COLO668 (cell line): ENCODE measurements around the gene PRR20G.
"Not testable (repeated sequence)": the region's sequence is repeated elsewhere in the genome, so short reads cannot be mapped to it uniquely, and the experiment has no call there.

Experiments used
- DNase-seq: peaks from one replicate; lab custom pipeline; 2025; ENCODE audit not compliant: unreplicated experiment; lab: John Stamatoyannopoulos, UW

The PRR20G gene

DNA sequence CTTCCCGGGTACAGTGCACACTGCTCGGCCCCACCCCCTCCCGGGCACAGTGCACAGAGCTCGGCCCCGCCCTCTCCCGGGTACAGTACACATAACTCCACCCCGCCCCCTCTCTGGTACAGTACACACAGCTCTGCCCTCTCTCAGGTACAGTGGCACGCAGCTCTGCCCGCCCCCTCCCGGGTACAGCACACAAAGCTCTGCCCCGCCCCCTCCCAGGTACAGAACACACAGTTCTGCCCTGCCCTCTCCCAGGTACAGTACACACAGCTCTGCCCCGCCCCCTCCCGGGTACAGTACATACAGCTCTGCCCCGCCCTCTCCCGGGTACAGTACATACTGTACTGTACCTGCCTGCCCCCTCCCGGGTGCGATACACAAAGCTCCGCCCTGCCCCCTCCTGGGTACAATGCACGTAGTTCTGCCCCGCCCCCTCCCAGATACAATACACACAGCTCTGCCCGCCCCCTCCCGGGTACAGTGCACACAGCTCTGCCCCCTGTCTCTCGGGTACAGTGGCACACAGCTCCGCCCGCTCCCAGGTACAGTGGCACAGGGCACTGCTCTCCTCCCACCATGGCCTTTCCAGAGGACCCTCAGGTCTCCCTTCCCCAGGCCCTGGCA lies 16.4 kb upstream of the PRR20G start:
- peak; percentile 93 for DNase-seq

DNA sequence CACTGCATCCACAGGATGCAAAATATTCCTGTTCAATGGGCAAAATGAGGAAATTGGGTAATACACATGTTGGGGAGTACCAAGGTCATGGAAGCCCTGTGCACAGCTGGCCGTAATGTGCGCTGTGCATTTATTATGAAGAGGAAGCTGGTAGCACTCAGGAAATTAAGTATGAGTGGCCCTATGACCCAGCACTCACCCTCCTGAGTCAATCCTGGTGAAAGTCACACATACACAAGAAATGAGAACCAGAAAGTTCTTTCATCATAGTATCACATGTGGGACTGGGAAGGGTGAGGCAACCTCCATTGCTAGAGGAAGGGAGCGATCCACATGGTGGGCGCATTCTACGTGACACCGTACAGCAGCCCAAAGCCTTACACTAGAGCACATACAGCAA lies 11.4 kb upstream of the PRR20G start:
- DNase-seq, result no peak

DNA sequence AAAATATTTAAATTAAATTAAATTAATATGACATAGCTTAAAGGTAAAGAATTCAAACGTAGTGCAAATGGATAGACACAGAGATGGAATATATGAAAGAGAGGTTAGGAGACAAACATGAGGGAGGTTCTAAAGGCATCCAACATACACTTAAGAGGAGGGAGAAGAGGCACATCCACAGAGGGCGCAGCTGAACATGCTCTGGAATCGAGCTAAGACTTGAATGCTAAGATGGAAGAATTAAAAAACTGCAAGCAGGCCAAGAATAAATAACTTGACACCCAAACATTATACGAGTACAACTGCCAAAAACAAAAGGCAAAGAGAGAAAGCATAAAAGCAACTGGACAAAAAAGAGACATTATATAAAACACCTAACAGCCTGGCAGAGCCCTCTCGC lies 9.1 kb upstream of the PRR20G start:
- no peak for DNase-seq

DNA sequence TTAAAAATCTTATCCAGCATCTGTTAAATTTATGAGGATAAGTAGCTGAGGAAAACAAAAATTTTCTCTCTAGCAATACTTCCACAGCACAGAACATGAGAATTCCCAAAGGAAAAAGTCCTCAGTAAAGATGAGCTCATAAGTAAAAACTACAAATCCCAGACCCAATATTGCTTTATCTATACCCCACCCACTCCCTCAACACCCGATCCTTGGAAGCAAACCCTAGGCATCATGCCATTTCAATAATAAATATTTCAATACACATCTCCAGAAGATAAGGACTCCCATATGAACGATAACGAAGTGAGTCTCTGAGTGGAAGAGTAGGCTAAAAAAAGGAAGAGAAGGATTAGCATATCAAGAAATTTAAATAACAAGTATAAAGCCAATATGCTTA lies 8.3 kb upstream of the PRR20G start:
- no peak for DNase-seq

DNA sequence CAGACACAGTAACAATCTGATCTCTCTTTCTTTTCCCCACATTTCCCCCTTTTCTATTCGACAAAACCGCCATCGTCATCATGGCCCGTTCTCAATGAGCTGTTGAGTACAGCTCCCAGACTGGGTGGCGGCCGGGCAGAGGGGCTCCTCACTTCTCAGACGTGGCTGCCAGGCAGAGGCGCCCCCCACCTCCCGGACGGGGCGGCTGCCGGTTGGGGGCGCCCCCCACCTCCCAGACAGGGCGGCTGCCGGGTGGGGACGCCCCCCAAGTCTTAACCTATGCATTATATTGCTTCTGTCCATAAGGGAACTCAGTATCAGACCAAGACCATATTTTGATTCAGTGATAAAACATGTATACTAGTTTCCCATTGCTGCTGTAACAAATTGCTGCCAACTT lies 5.8 kb upstream of the PRR20G start:
- not testable (repeated sequence) for DNase-seq

DNA sequence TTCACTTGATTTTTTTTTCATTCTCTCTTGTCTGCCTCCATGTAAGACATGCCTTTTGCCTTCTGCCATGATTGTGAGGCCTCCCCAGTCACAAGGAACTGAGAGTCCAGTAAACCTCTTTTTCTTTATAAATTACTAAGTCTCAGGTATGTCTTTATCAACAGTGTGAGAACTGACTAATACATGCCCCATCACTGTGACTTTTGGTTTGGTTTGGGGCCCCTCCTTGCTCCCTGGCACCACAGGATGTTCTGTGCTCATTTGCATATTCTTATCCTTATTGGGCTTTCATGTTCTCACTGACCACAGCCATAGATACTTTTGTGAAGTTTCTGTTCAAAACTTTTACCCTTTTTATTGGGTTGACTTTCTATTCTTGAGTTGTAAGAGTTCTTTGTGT lies 3.8 kb upstream of the PRR20G start:
- no peak for DNase-seq

DNA sequence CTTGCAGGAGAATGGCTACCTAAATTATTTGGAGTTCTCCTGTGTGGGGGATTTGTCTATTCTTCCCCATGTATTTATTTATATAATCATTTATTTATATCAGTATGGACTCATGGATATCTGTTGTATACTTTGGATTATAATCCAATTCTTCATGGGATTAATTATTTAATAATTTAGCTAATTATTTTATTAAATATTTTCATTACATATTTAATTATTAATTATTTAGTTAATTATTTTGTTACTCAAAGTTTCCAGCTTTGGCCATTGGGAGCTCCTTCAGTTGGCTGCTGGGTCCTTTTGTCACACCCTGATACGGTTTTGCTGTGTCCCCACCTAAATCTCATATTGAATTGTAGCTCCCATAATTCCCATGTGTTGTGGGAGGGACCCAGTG lies 3.3 kb upstream of the PRR20G start:
- DNase-seq, result no peak

DNA sequence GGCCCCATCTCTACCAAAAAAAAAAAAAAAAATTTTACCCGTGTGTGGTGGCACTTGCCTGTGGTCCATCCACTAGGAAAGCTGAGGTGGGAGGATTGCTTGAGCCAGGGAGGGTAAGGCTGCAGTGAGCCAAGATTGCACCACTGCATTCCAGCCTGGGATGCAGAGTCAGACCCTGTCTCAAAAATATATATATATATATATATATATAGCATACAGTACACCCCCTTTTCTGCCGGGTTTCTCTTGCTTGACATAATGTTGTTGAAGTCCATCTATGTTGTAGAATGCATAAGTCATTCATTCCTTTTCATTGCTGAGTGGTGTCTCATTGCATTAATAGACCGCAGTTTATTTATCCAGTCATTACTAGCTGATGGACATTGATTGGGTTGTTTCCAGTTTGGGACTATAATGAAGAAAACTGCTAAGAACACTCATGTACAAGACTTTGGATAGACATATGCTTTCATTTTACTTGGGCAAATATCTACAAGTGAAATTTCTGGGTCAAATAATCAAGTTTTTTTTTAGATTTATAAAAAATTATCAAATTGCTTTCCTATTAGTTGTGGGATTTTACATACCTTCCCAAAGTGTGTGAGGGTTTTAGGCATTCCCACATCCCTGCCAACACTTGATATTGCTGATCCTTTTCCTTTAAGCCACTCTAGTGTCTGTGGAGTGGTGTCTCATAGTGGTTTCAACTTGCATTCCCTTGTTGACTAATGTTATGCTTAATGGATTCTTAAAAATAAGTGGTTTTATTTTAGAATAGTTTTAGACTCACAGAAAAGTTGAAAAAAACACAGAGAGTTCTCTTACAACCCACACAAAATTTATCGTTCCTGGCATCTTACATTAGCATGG lies 2.1 kb upstream of the PRR20G start:
- DNase-seq, result no peak

DNA sequence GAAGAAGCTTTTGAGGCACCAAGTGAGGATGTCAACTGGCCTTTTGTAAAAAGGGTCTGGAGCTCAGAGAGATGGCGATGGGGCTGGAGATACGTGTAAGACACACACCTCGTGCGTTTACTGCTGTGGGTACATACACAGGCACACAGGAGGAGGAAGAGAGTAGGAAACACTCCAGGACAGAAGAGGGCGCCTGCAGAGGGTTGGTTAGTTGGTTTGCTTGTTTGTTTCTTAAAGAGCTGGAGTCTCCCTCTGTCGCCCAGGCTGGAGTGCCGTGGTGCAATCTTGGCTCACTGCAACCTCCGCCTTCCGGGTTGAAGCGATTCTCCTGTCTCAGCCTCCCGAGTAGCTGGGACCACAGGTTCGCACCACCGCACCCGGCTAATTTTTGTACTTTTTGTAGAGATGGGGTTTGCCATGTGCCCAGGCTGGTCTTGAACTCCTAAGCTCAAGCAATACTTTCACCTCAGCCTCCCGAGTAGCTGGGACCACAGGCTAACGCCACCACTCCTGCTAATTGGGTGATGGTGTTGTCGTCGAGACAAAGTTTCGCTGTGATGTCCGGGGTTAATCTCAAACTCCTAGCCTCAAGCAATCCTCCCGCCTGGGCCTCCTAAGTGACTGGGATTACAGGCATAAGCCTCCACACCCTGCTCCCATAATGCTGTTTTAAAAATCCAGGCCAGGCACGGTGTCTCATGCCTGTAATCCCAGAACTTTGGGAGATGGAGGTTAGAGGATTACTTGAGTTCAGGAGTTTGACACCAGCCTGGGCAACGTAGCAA lies 1.3 kb upstream of the PRR20G start:
- DNase-seq, result no peak

DNA sequence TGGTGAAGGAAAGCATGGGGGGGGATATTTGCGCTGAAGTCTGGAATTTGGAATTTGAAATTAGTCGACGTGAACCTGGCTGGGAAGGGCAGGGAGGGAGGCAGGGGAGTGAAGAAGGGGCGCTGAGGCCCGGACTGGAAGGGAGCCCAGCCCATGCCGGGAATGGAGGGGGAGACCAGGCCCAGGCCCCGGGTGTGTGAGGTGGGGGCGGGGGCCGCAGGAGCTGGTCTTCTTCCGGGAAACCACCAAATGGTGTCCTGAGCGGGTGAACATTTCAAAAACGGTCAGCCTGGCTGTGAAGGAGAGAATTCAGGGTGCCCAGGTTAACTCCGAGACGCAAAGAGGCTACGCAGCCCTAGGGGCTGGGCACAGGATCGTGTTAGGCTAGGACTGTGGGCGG lies 497 bp upstream of the PRR20G start:
- DNase-seq, result no peak

DNA sequence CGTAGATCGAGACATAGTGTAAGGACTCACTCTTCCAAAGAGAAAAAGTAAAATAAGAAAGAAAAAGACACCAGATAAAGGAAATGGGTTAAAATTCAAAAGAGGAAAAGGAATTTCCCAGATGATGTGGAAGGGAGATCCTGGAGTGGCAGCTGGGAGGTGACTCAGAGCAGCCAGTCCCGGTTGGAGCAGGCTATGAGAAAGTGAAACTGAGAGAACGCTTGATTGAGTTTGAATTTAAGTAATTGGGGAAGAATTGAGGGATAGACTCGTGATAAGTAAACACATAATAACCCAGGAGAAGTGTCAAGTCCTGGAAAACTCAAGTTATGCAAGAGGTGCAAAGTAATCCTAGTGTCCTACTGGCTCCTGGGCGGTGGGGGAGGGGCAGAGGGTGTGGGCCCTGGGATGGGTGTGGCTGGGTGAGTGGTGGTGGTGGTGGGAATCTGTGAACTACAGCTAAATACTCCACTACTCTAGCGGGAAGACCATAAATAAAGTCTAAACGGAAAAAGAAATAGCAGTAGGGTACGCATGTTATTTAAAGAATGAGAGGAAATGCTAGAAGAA lies 1.2 kb downstream of the PRR20G start:
- no peak for DNase-seq

DNA sequence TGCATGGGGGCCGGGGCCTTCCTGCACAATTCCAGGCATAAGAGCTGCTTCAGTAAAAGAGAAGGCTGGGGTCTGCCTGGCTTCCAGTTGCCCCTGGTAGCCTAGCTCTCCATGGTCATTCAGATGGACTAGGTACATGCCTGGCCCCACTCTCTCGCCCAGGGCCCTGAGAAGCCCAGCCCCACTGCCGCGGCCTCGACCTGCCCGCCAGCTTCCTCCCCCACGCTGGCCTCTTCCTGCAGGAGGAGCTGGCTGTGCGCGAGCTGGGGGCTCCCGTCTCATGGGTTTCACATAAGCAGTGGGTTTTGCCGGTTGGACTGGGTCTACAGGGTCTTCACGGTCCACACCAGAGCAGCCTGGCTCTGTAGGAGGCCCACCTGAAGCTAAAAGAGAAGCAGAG lies 3.6 kb downstream of the PRR20G start:
- no peak for DNase-seq

DNA sequence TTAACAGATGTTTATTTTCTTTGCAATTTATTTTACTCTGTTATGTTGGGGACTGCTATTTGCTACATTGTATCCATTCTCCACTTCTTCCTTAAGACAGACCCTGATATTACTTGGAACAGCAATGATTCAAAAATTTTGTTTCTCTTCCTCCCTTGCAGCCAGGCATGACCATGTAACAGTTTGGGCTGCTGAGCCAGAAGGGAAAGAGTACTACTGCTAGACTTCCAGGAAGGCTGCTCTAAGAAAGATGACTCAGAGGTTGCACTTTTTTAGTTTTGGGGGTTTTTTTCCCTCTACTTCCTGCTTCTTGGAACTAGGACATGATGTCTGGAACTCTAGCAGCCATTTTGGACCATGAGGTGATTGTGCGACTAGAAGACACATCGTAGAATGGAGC lies 10.3 kb downstream of the PRR20G start:
- no peak for DNase-seq

DNA sequence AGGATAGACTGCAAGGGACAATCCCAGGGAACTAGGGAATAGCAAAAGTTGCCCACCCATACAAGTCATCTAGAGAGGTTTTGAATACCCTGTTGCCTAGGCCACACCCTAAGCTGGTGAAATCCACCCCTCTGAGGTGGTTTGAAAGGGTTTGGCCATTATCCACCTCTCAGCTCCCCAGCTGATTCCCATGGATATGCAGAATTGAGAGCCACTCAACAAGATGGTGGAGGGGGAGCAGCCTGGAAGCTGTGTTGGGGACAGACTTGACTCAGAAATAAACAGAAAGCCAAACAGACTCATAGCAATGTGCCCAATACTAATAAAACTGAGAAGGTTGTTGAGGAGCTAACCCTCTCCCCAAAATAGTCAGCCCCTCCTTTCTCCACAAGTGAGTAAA lies 10.9 kb downstream of the PRR20G start:
- DNase-seq, result no peak

DNA sequence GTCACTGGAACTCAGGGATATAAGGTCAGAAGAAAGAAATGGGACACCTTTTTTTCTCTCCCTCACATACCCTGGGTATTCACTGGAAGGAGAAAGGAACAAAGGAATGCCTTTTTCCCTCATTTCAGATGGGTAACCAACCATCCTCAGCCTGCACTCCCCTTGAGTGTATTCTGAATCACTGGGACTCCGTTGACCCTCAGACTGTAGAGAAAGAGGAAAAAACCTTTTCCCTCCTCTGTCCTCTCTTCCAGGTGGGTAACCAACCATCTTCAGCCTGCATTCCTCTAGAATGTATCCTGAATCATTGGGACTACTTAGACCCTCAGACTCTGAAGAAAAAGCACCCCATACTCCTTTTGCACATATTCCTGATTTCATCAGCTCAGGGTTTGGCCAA lies 11.4 kb downstream of the PRR20G start:
- no peak for DNase-seq

DNA sequence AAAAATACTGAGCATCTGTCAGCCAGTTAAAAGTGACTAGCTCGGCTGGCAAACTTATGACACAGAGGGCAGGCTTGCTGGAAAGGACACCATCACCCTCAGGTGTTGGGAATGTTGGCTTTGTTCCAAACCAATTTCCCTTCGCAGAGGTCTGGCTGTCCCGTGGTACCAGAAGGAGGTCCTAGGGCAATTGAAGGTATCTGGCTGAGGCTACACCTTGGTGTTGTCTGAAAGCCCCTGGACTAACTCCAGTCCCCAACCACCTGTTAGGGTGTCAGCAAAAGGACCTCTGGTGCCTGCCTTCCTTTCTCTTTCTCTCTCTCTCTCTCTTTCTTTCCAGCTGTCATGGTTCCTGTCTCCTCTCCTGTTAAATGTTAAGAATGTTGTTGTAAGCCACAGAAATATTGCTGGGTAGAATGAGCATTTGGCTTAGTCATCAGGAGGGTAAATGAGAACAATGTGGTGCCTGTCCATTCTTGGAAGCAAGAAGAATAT lies 12.5 kb downstream of the PRR20G start:
- DNase-seq, result no peak

DNA sequence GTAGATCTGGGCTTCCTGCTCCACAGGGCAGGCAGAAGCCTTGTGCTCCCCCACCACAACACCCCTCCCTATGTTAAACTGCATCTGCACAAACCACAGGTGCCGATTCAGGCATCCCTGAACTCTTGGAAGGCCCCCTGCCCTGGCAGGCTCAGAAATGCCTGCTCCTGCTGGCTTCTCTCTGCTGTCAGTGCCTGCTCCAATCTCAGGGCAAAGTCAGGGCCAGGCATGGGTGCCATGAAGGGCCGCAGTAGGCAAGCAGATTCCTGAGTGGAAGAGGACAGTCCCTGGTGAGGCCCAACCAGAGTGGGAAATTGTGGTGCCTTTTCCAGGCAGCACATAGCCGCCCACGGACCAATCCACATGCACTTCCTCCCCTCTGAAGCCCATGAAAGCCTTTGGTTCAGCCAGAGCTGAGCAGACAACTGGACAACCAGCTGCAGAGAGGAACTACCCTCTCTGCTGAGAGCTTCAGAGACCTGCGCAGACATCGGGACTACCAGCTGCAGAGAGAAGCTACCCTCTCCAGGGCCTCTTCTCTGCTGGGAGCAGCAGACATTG lies 13.6 kb downstream of the PRR20G start:
- no peak for DNase-seq

DNA sequence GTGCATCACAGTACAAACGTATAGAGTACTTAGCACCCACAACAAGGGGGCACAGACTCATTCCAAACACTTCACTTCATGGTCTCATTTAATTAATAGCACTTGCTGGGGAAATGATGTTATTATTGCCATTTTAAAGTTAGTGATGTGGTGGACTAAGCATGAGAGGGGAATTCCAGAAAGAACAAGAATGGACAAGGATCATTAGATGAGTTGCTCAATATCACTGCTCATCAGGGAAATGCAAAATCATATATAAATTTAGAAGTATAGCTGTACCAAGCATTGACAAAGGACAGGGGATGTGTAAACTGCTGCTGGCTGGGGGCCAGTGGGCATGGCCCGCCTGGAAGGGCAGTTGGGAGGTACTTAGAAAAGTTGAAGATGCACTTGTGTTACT lies 14.6 kb downstream of the PRR20G start:
- DNase-seq, result no peak

DNA sequence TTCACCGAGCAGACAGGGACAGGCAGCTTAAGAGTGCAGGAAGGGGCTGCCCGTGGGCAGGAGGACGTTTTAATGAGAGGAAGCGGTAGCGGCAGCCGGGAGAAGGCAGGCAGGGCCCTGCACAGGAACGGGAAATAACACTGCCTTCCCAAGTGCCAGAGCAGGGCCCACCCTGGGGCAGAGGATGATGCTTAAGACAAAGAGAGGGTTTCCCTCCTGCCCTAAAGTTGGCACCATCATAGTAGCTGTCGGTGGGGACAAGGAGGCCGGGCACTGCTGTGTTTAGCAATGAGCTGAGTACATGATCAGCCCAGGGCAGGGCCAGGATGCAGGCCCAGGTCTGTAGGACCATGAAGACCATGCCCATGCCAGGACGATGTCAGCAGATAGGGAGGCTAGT lies 21.7 kb downstream of the PRR20G start:
- no peak for DNase-seq

DNA sequence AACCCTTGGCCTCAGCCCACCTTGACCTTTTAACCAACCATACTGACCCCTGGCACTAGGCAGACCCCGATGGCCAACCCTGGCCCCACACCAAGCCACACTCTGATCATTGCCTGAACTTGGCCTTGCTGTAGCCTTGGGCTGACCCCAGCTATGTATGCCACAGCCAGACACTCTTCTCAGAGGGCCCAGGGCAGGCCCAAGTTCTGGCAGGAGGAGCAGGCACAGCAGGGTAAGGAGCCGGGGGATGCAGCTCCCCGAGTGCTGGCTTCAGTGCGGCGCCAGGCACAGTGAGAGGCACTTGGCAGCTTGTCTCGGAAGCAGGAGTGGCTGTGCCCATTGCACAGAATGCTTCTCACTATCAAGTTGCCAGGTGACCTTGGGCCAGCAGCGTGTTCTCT lies 22.3 kb downstream of the PRR20G start:
- DNase-seq, result no peak
